ACC112 (cell line): ENCODE data around the gene CDC42EP3.
A peak's percentile ranks its signal among the peaks of the same experiment; 100 is the strongest.

ENCODE experiments used
- H2AFZ ChIP-seq: fragments of 200-600 bp; sonication (generic); one replicate; pipeline ENCODE4 v1.6.0; 2017; ENCODE audit warnings: antibody characterized with exemption, low read length; ENCODE audit not compliant: unreplicated experiment
- H3K27ac ChIP-seq: fragments of 200-600 bp; sonication (generic); 2 replicates; pipeline ENCODE4 v1.5.1; 2014; ENCODE audit warnings: low read depth, mild to moderate bottlenecking, antibody characterized with exemption, low read length, moderate library complexity
- H3K27me3 ChIP-seq: fragments of 200-600 bp; sonication (generic); 2 replicates; pipeline ENCODE4 v1.6.1; 2014; ENCODE audit warnings: mild to moderate bottlenecking, antibody characterized with exemption, low read length, moderate library complexity, mixed read lengths; ENCODE audit not compliant: insufficient read depth
- H3K36me3 ChIP-seq: fragments of 200-600 bp; sonication (generic); 2 replicates; pipeline ENCODE4 v1.6.1; 2016; ENCODE audit warnings: mild to moderate bottlenecking, antibody characterized with exemption, low read length, moderate library complexity, mixed read lengths; ENCODE audit not compliant: insufficient read depth
- H3K4me1 ChIP-seq: fragments of 200-600 bp; sonication (generic); one replicate; pipeline ENCODE4 v1.6.1; 2016; ENCODE audit warnings: low read length, mixed read lengths; ENCODE audit not compliant: insufficient read depth, unreplicated experiment, control insufficient read depth
- H3K4me3 ChIP-seq: fragments of 200-600 bp; sonication (generic); 2 replicates; pipeline ENCODE4 v1.5.1; 2014; ENCODE audit warnings: mild to moderate bottlenecking, low read depth, low read length
- H3K79me2 ChIP-seq: fragments of 200-600 bp; sonication (generic); one replicate; pipeline ENCODE4 v1.6.0; 2016; ENCODE audit warnings: low read length; ENCODE audit not compliant: control insufficient read depth, unreplicated experiment, insufficient read depth

Gene CDC42EP3

GRCh38 chr2:37648331-37649011 lies 23.0 kb downstream of the CDC42EP3 start:
- Histone ChIP-seq H3K27ac (peak overlapping the region; percentile 70; the same call in 1 of the 2 replicates), H3K36me3 (peaks cover 43% of the 10 kb centered on the region), H3K79me2 (peaks cover 77% of the 10 kb centered on the region), H3K4me3 (no peak overlapping the region), H2AFZ (no peak overlapping the region), H3K4me1 (peaks cover 80% of the 10 kb centered on the region), H3K27me3 (no peaks in the 10 kb centered on the region)

GRCh38 chr2:37647971-37648330 lies 23.5 kb downstream of the CDC42EP3 start:
- Histone ChIP-seq H3K27ac (peak overlapping the region; percentile 70; the same call in 1 of the 2 replicates), H3K4me3 (no peak overlapping the region), H3K79me2 (peaks cover 77% of the 10 kb centered on the region), H2AFZ (no peak overlapping the region), H3K36me3 (peaks cover 47% of the 10 kb centered on the region), H3K4me1 (peaks cover 80% of the 10 kb centered on the region), H3K27me3 (no peaks in the 10 kb centered on the region)

GRCh38 chr2:37645836-37646235 lies 25.6 kb downstream of the CDC42EP3 start:
- no peak overlapping the region for H3K4me3 ChIP-seq
- H3K27me3 ChIP-seq, result no peaks in the 10 kb centered on the region
- H3K36me3 ChIP-seq, result peaks cover 56% of the 10 kb centered on the region
- no peak overlapping the region for H2AFZ ChIP-seq
- H3K27ac ChIP-seq, result peak overlapping the region; percentile 70
- H3K79me2 ChIP-seq, result peaks cover 64% of the 10 kb centered on the region
- H3K4me1 ChIP-seq, result peaks cover 83% of the 10 kb centered on the region

GRCh38 chr2:37645362-37645761 lies 26.1 kb downstream of the CDC42EP3 start:
- peaks cover 60% of the 10 kb centered on the region for H3K79me2 ChIP-seq
- H3K27me3 ChIP-seq, result no peaks in the 10 kb centered on the region
- H2AFZ ChIP-seq, result no peak overlapping the region
- H3K4me1 ChIP-seq, result peaks cover 82% of the 10 kb centered on the region
- peak overlapping the region; percentile 70 for H3K27ac ChIP-seq
- no peak overlapping the region for H3K4me3 ChIP-seq
- H3K36me3 ChIP-seq, result peaks cover 56% of the 10 kb centered on the region

GRCh38 chr2:37644191-37644590 lies 27.3 kb downstream of the CDC42EP3 start:
- peak overlapping the region; percentile 9; the same call in 1 of the 2 replicates for H3K4me3 ChIP-seq
- no peak overlapping the region for H2AFZ ChIP-seq
- H3K27ac ChIP-seq, result peak overlapping the region; percentile 70; the same call in 1 of the 2 replicates
- peaks cover 48% of the 10 kb centered on the region for H3K79me2 ChIP-seq
- no peaks in the 10 kb centered on the region for H3K27me3 ChIP-seq
- peaks cover 79% of the 10 kb centered on the region for H3K4me1 ChIP-seq
- H3K36me3 ChIP-seq, result peaks cover 58% of the 10 kb centered on the region

GRCh38 chr2:37643730-37644078 lies 27.7 kb downstream of the CDC42EP3 start:
- Histone ChIP-seq H3K4me1 (peaks cover 77% of the 10 kb centered on the region), H3K27me3 (no peaks in the 10 kb centered on the region), H3K4me3 (no peak overlapping the region), H3K36me3 (peaks cover 57% of the 10 kb centered on the region), H2AFZ (no peak overlapping the region), H3K27ac (peak overlapping the region; percentile 78; the same call in 1 of the 2 replicates), H3K79me2 (peaks cover 44% of the 10 kb centered on the region)

GRCh38 chr2:37642907-37643729 lies 28.3 kb downstream of the CDC42EP3 start:
- Histone ChIP-seq H3K27ac (peak overlapping the region; percentile 78), H3K79me2 (peaks cover 38% of the 10 kb centered on the region), H3K36me3 (peaks cover 51% of the 10 kb centered on the region), H3K4me1 (peaks cover 74% of the 10 kb centered on the region), H3K4me3 (no peak overlapping the region), H3K27me3 (no peaks in the 10 kb centered on the region), H2AFZ (no peak overlapping the region)

GRCh38 chr2:37641582-37642171 lies 29.8 kb downstream of the CDC42EP3 start:
- peaks cover 65% of the 10 kb centered on the region for H3K4me1 ChIP-seq
- H3K27ac ChIP-seq, result peak overlapping the region; percentile 78
- H3K4me3 ChIP-seq, result peak overlapping the region; percentile 26; the same call in 1 of the 2 replicates
- no peak overlapping the region for H2AFZ ChIP-seq
- H3K27me3 ChIP-seq, result no peaks in the 10 kb centered on the region
- H3K36me3 ChIP-seq, result peaks cover 36% of the 10 kb centered on the region
- H3K79me2 ChIP-seq, result peaks cover 31% of the 10 kb centered on the region

GRCh38 chr2:37639631-37640030 lies 31.8 kb downstream of the CDC42EP3 start:
- no peaks in the 10 kb centered on the region for H3K27me3 ChIP-seq
- H2AFZ ChIP-seq, result no peak overlapping the region
- H3K4me3 ChIP-seq, result no peak overlapping the region
- peaks cover 62% of the 10 kb centered on the region for H3K4me1 ChIP-seq
- H3K36me3 ChIP-seq, result peaks cover 27% of the 10 kb centered on the region
- H3K27ac ChIP-seq, result peak overlapping the region; percentile 2
- H3K79me2 ChIP-seq, result peaks cover 20% of the 10 kb centered on the region

GRCh38 chr2:37638973-37639372 lies 32.5 kb downstream of the CDC42EP3 start:
- Histone ChIP-seq H3K27ac (peak overlapping the region; percentile 24; the same call in 1 of the 2 replicates), H2AFZ (no peak overlapping the region), H3K36me3 (peaks cover 21% of the 10 kb centered on the region), H3K4me1 (peaks cover 55% of the 10 kb centered on the region), H3K4me3 (no peak overlapping the region), H3K27me3 (no peaks in the 10 kb centered on the region), H3K79me2 (peaks cover 13% of the 10 kb centered on the region)
